Testis (tissue), 2 donors: ENCODE measurements around the gene NRXN3.

Experiments used
- POLR2A ChIP-seq: fragments of 450-650 bp; IDR thresholded peaks from one replicate; pipeline ENCODE4 v1.6.1; 2017; ENCODE audit warnings: antibody characterized with exemption, mild to moderate bottlenecking, moderate library complexity
- TF ChIP-seq, protein P1 (sequence below), 3 experiments: fragments of 450-650 bp in 2 of 3; fragments of 200-600 bp in 1 of 3; sonication (generic) in 1 of 3; IDR thresholded peaks; one replicate each; pipeline ENCODE4 v1.5.1; 2016 to 2019; ENCODE audit warnings: antibody characterized with exemption in 3 of 3, mild to moderate bottlenecking in 2 of 3, moderate library complexity in 1 of 3

- TF ChIP-seq, protein P1, sequence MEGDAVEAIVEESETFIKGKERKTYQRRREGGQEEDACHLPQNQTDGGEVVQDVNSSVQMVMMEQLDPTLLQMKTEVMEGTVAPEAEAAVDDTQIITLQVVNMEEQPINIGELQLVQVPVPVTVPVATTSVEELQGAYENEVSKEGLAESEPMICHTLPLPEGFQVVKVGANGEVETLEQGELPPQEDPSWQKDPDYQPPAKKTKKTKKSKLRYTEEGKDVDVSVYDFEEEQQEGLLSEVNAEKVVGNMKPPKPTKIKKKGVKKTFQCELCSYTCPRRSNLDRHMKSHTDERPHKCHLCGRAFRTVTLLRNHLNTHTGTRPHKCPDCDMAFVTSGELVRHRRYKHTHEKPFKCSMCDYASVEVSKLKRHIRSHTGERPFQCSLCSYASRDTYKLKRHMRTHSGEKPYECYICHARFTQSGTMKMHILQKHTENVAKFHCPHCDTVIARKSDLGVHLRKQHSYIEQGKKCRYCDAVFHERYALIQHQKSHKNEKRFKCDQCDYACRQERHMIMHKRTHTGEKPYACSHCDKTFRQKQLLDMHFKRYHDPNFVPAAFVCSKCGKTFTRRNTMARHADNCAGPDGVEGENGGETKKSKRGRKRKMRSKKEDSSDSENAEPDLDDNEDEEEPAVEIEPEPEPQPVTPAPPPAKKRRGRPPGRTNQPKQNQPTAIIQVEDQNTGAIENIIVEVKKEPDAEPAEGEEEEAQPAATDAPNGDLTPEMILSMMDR (IDR thresholded peaks at IDR 0.05) = no peak
- TF ChIP-seq POLR2A = no peak
Observed at GRCh38 chr14:78967111-78967809, 797.1 kb downstream of the NRXN3 start.
